PC-9 (cell line): ENCODE data around the gene UBE2B. TPM values are rescaled to one million over a fixed set of nuclear protein-coding genes. Genes with fewer than 3 reads are reported as not detected.

Experiments used
- BruUV-seq: library from RNA; stranded (reverse); fragments of 400-500 nt; replicated peaks from 2 replicates; lab custom pipeline; 2021; lab: Mats Ljungman, UMichigan
- CTCF ChIA-PET: fragments of 300-600 bp; sonication (Branson Sonifier 250); formaldehyde crosslinking; loops from one replicate; lab custom pipeline; 2022; ENCODE audit warnings: antibody characterized with exemption; lab: Charles Lee
- POLR2A ChIA-PET: fragments of 300-600 bp; sonication (Branson Sonifier 250); formaldehyde crosslinking; loops from one replicate; lab custom pipeline; 2022; ENCODE audit warnings: antibody characterized with exemption; ENCODE audit not compliant: unreplicated experiment; lab: Charles Lee
- DNase-seq, 2 experiments: peaks; one replicate each; pipeline versions ENCODE4 v3.0.0 to v3.0.0-alpha.2; 2015 to 2022; ENCODE audit warnings: mixed read lengths in 1 of 2
- H2AFZ ChIP-seq: fragments of 200-600 bp; sonication (generic); 2 replicates; pipeline ENCODE4 v1.8.1; 2017; ENCODE audit warnings: antibody characterized with exemption
- H3F3A ChIP-seq: fragments of 200-600 bp; sonication (generic); 2 replicates; pipeline ENCODE4 v1.8.1; 2017; ENCODE audit warnings: antibody characterized with exemption, mild to moderate bottlenecking, low read depth; ENCODE audit not compliant: insufficient read depth
- H3K27ac ChIP-seq: fragments of 200-600 bp; sonication (generic); 2 replicates; pipeline ENCODE4 v1.6.1; 2016; ENCODE audit warnings: mixed run types
- H3K27me3 ChIP-seq: fragments of 200-600 bp; sonication (generic); 2 replicates; pipeline ENCODE4 v1.6.1; 2016; ENCODE audit warnings: low read depth, mixed run types; ENCODE audit not compliant: insufficient read depth
- H3K36me3 ChIP-seq: fragments of 200-600 bp; sonication (generic); 2 replicates; pipeline ENCODE4 v1.6.1; 2016; ENCODE audit warnings: low read depth, mixed run types
- H3K4me1 ChIP-seq: fragments of 200-600 bp; sonication (generic); replicated peaks from 2 replicates; pipeline ENCODE4 v1.6.1; 2016; ENCODE audit warnings: mixed run types; ENCODE audit not compliant: insufficient read depth
- H3K4me2 ChIP-seq: fragments of 200-600 bp; sonication (generic); 2 replicates; pipeline ENCODE4 v1.6.1; 2017; ENCODE audit warnings: mixed run types
- H3K4me3 ChIP-seq: fragments of 200-600 bp; sonication (generic); 2 replicates; pipeline ENCODE4 v1.6.1; 2016; ENCODE audit warnings: mixed run types
- H3K79me2 ChIP-seq: fragments of 200-600 bp; sonication (generic); 2 replicates; pipeline ENCODE4 v1.6.1; 2017; ENCODE audit warnings: low read depth, mixed run types
- H3K9me2 ChIP-seq: fragments of 200-600 bp; sonication (generic); 2 replicates; pipeline ENCODE4 v1.8.1; 2017; ENCODE audit warnings: mild to moderate bottlenecking; ENCODE audit not compliant: insufficient read depth
- H3K9me3 ChIP-seq: fragments of 200-600 bp; sonication (generic); 2 replicates; pipeline ENCODE4 v1.8.1; 2016; ENCODE audit warnings: low read depth; ENCODE audit not compliant: insufficient read depth
- H4K20me1 ChIP-seq: fragments of 200-600 bp; sonication (generic); 2 replicates; pipeline ENCODE4 v1.8.1; 2017; ENCODE audit not compliant: insufficient read depth
- EZH2 ChIP-seq: fragments of 200-600 bp; sonication (generic); IDR thresholded peaks from 2 replicates; pipeline ENCODE4 v1.8.0; 2017; ENCODE audit warnings: antibody characterized with exemption, low read depth
- intact Hi-C: fragments of 100-400 bp; cut with micrococcal nuclease; formaldehyde crosslinking; loops from one replicate; pipeline ENCODE4 v1.10.0; 2022; ENCODE audit not compliant: unreplicated experiment
- total RNA-seq: library from RNA; stranded (reverse); gene quantifications from 2 replicates; pipeline ENCODE4 v1.2.3, GENCODE V29; 2021
- TF ChIP-seq, protein P1 (sequence below): fragments of 200-600 bp; sonication (generic); conservative IDR thresholded peaks from 2 replicates; pipeline ENCODE4 v1.6.1; 2017; ENCODE audit warnings: mixed run types, antibody characterized with exemption, mild to moderate bottlenecking, moderate library complexity

UBE2B gene
- total RNA-seq, 1 experiment from 2014 or later: 85.5 TPM

- POLR2A ChIA-PET: no interaction called here
- no peaks in the 10 kb centered on the region for H4K20me1 ChIP-seq
- H3K9me2 ChIP-seq: no peaks in the 10 kb centered on the region
- no peak overlapping the region for H3K4me3 ChIP-seq
- CTCF ChIA-PET: no interaction called here
- intact Hi-C loops: loop anchor here (5.0 kb wide), 1 partner anchor 132 kb away; no protein-coding TSS in a partner anchor
- peak overlapping the region; percentile 83 for H3K4me2 ChIP-seq
- no peaks in the 10 kb centered on the region for H3K27me3 ChIP-seq
- BruUV-seq: no TSS peak
- peak overlapping the region; percentile 80 for H3K27ac ChIP-seq
- peak; percentile 28 to 76 for DNase-seq
- H3K36me3 ChIP-seq: no peaks in the 10 kb centered on the region
- no peak for TF ChIP-seq EZH2
- TF ChIP-seq, protein P1, sequence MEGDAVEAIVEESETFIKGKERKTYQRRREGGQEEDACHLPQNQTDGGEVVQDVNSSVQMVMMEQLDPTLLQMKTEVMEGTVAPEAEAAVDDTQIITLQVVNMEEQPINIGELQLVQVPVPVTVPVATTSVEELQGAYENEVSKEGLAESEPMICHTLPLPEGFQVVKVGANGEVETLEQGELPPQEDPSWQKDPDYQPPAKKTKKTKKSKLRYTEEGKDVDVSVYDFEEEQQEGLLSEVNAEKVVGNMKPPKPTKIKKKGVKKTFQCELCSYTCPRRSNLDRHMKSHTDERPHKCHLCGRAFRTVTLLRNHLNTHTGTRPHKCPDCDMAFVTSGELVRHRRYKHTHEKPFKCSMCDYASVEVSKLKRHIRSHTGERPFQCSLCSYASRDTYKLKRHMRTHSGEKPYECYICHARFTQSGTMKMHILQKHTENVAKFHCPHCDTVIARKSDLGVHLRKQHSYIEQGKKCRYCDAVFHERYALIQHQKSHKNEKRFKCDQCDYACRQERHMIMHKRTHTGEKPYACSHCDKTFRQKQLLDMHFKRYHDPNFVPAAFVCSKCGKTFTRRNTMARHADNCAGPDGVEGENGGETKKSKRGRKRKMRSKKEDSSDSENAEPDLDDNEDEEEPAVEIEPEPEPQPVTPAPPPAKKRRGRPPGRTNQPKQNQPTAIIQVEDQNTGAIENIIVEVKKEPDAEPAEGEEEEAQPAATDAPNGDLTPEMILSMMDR: no peak
- peaks cover 60% of the 10 kb centered on the region for H3K4me1 ChIP-seq
- peaks cover 58% of the 10 kb centered on the region for H3F3A ChIP-seq
- H2AFZ ChIP-seq: no peak overlapping the region
- no peaks in the 10 kb centered on the region for H3K79me2 ChIP-seq
- H3K9me3 ChIP-seq: no peaks in the 10 kb centered on the region
These were observed 64.2 kb downstream of the UBE2B start for GRCh38 chr5:134435560-134435959.

- no peaks in the 10 kb centered on the region for H3K79me2 ChIP-seq
- intact Hi-C loops: loop anchor here (5.0 kb wide), 1 partner anchor 131 kb away; no protein-coding TSS in a partner anchor
- H3K9me2 ChIP-seq: no peaks in the 10 kb centered on the region
- peak overlapping the region; percentile 64; the same call in 1 of the 2 replicates for H2AFZ ChIP-seq
- no peaks in the 10 kb centered on the region for H3K36me3 ChIP-seq
- CTCF ChIA-PET: interaction anchor here (0.9 to 1.3 kb wide), 2 partner anchors 66 to 69 kb away, joined by 3 to 6 read pairs; no protein-coding TSS in a partner anchor
- no peaks in the 10 kb centered on the region for H3K27me3 ChIP-seq
- H3F3A ChIP-seq: peaks cover 58% of the 10 kb centered on the region
- POLR2A ChIA-PET: interaction anchor here (0.5 to 0.6 kb wide), 2 partner anchors 87 to 111 kb away, joined by 3 read pairs; no protein-coding TSS in a partner anchor
- no TSS peak for BruUV-seq
- peak overlapping the region; percentile 47; the same call in 1 of the 2 replicates for H3K4me3 ChIP-seq
- TF ChIP-seq, protein P1: no peak
- TF ChIP-seq EZH2: no peak
- H3K27ac ChIP-seq: peak overlapping the region; percentile 80
- no peaks in the 10 kb centered on the region for H4K20me1 ChIP-seq
- peak; percentile 84 to 91 for DNase-seq
- H3K4me2 ChIP-seq: peak overlapping the region; percentile 83
- no peaks in the 10 kb centered on the region for H3K9me3 ChIP-seq
- peaks cover 61% of the 10 kb centered on the region for H3K4me1 ChIP-seq
These were observed 65.4 kb downstream of the UBE2B start for GRCh38 chr5:134436523-134437339.

DNA sequence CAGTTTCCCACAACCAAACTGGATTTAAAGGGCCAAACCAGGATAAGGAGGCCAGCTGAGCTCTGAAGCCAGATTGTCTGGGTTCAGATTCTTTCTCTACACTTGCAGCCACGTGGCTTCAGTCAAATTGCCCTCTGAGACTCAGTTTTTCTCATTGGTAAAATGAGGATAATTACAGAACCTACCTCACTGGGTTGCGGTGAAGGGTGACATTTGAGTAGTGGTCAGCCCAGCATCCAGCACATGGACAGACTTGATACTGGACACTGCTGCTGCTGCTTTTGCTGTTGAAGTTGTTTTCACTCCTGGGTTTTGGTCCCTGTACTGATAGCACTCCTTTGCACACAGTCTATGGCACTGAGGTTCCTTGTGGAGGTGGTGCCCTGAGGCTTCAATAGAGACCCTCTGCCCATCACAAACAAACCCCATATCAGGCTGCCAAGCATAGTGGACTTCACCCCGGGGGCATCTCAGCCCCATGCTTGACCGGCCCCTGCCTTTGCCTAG, 66.0 kb downstream of the UBE2B start:
- TF ChIP-seq, protein P1: no peak
- TF ChIP-seq EZH2: no peak
- H3F3A ChIP-seq: peaks cover 58% of the 10 kb centered on the region
- H3K27me3 ChIP-seq: no peaks in the 10 kb centered on the region
- CTCF ChIA-PET: interaction anchor here (0.9 to 1.3 kb wide), 2 partner anchors 66 to 68 kb away, joined by 3 to 6 read pairs; no protein-coding TSS in a partner anchor
- peak overlapping the region; percentile 83 for H3K4me2 ChIP-seq
- no peaks in the 10 kb centered on the region for H3K79me2 ChIP-seq
- H4K20me1 ChIP-seq: no peaks in the 10 kb centered on the region
- H3K4me1 ChIP-seq: peaks cover 61% of the 10 kb centered on the region
- no peaks in the 10 kb centered on the region for H3K9me3 ChIP-seq
- POLR2A ChIA-PET: no interaction called here
- intact Hi-C loops: loop anchor here (5.0 kb wide), 1 partner anchor 130 kb away; no protein-coding TSS in a partner anchor
- H3K4me3 ChIP-seq: peak overlapping the region; percentile 47; the same call in 1 of the 2 replicates
- H2AFZ ChIP-seq: no peak overlapping the region
- H3K36me3 ChIP-seq: no peaks in the 10 kb centered on the region
- DNase-seq: peak in 1 of 2 experiments; percentile 63
- H3K27ac ChIP-seq: peak overlapping the region; percentile 80
- TSS peak; percentile 100 for BruUV-seq
- H3K9me2 ChIP-seq: no peaks in the 10 kb centered on the region
